NOMO-1 treated with dmso at 0.1 percent for 144 hours (cell line): ENCODE results near the gene DSG2.

Experiments used
- DNase-seq: peaks from one replicate; lab custom pipeline; 2025; ENCODE audit not compliant: unreplicated experiment; lab: John Stamatoyannopoulos, UW

Gene DSG2

GRCh38 chr18:31587529-31587928 is 89.6 kb downstream of the DSG2 start:
- DNase-seq, result no peak

GRCh38 chr18:31590570-31590969 is 92.6 kb downstream of the DSG2 start:
- no peak for DNase-seq

- DNase-seq, result no peak
Observed at GRCh38 chr18:31591113-31591512, 93.1 kb downstream of the DSG2 start.

- no peak for DNase-seq
Observed at GRCh38 chr18:31591628-31592027, 93.7 kb downstream of the DSG2 start, which contains the start of gene TTR. Gene TTR (plus strand): TSS chr18:31591877. CDS start chr18:31591903, 26 bp downstream.

- no peak for DNase-seq
Observed at GRCh38 chr18:31592506-31593157, 94.7 kb downstream of the DSG2 start.

- no peak for DNase-seq
Observed at GRCh38 chr18:31595121-31595771, 97.3 kb downstream of the DSG2 start.

GRCh38 chr18:31596081-31596872 is 98.3 kb downstream of the DSG2 start:
- no peak for DNase-seq

GRCh38 chr18:31598021-31598805 is 100.2 kb downstream of the DSG2 start:
- no peak for DNase-seq
